NAMALWA (cell line): ENCODE data around the gene COLEC11.
"Not testable (repeated sequence)": the region's sequence is repeated elsewhere in the genome, so short reads cannot be mapped to it uniquely, and the experiment has no call there.

Experiments used
- DNase-seq: peaks from one replicate; pipeline ENCODE4 v3.0.0-alpha.2; 2015; ENCODE audit warnings: low spot score

COLEC11 gene

GRCh38 chr2:3594493-3595281 is at the start of gene COLEC11:
Gene COLEC11, plus strand, starts transcription at chr2:3595112. Its CDS starts 9,229 bp downstream, at chr2:3604341.
- no peak for DNase-seq

GRCh38 chr2:3545788-3546478 is 49.0 kb upstream of the COLEC11 start:
- DNase-seq = no peak

GRCh38 chr2:3547915-3548314 is 47.0 kb upstream of the COLEC11 start:
- no peak for DNase-seq

GRCh38 chr2:3553946-3554345 is 41.0 kb upstream of the COLEC11 start:
- no peak for DNase-seq

- peak; percentile 44 for DNase-seq
Observed at GRCh38 chr2:3557639-3558204, 37.2 kb upstream of the COLEC11 start.

- DNase-seq = peak; percentile 98
Observed at GRCh38 chr2:3558205-3559014, 36.5 kb upstream of the COLEC11 start, which contains the start of gene RNASEH1. Gene RNASEH1, minus strand, starts transcription at chr2:3558333. Its CDS starts 73 bp downstream, at chr2:3558260.

- DNase-seq = no peak
Observed at GRCh38 chr2:3563521-3563976, 31.4 kb upstream of the COLEC11 start.

- DNase-seq = no peak
Observed at GRCh38 chr2:3565117-3565516, 29.8 kb upstream of the COLEC11 start.

GRCh38 chr2:3566806-3567205 is 28.1 kb upstream of the COLEC11 start:
- DNase-seq = no peak

GRCh38 chr2:3569656-3570055 is 25.3 kb upstream of the COLEC11 start:
- DNase-seq = not testable (repeated sequence)

GRCh38 chr2:3571284-3571683 is 23.6 kb upstream of the COLEC11 start:
- DNase-seq = no peak

- DNase-seq = no peak
Observed at GRCh38 chr2:3572620-3573019, 22.3 kb upstream of the COLEC11 start.

GRCh38 chr2:3574155-3574554 is 20.8 kb upstream of the COLEC11 start:
- DNase-seq = no peak

- peak; percentile 32 for DNase-seq
Observed at GRCh38 chr2:3575534-3576262, 19.2 kb upstream of the COLEC11 start.

GRCh38 chr2:3576263-3576630 is 18.7 kb upstream of the COLEC11 start:
- DNase-seq = not testable (repeated sequence)

GRCh38 chr2:3578987-3579386 is 15.9 kb upstream of the COLEC11 start:
- no peak for DNase-seq

GRCh38 chr2:3580449-3580848 is 14.5 kb upstream of the COLEC11 start:
- no peak for DNase-seq

- DNase-seq = peak; percentile 32
Observed at GRCh38 chr2:3581367-3582262, 13.3 kb upstream of the COLEC11 start.

GRCh38 chr2:3584076-3584475 is 10.8 kb upstream of the COLEC11 start:
- no peak for DNase-seq

- DNase-seq = no peak
Observed at GRCh38 chr2:3584608-3585260, 10.2 kb upstream of the COLEC11 start.
